Stomach (tissue), 9 donors: ENCODE measurements around the gene KDELR3. TPM values are rescaled to one million over a fixed set of nuclear protein-coding genes. Genes with fewer than 3 reads are reported as not detected.

Experiments
- DNase-seq, 2 donors: peaks; one replicate each; pipeline versions ENCODE4 v3.0.0 to v3.0.0-alpha.2; 2013 to 2019
- H3K27ac ChIP-seq, 5 donors: fragments of 200-600 bp in 4 of 5; sonication (generic) in 4 of 5; one replicate each; pipeline ENCODE4 v1.5.1; 2013 to 2019; ENCODE audit warnings: mild to moderate bottlenecking in 1 of 5, moderate library complexity in 1 of 5
- H3K27me3 ChIP-seq, 3 donors: fragments of 200-600 bp; sonication (generic); one replicate each; pipeline ENCODE4 v1.5.1; 2017 to 2019; ENCODE audit warnings: mixed run types in 1 of 3
- H3K36me3 ChIP-seq, 4 donors: fragments of 200-600 bp; sonication (generic); 1 replicate in 3 of 4; 2 replicates in 1 of 4; pipeline ENCODE4 v1.5.1; 2016 to 2019
- H3K4me1 ChIP-seq, 4 donors: fragments of 200-600 bp; sonication (generic); one replicate each; pipeline ENCODE4 v1.5.1; 2016 to 2019
- H3K4me3 ChIP-seq, 4 donors: fragments of 200-600 bp; sonication (generic) in 3 of 4; one replicate each; pipeline ENCODE4 v1.5.1; 2016 to 2019; ENCODE audit warnings: mild to moderate bottlenecking in 1 of 4
- H3K9me3 ChIP-seq, 4 donors: fragments of 200-600 bp; sonication (generic); one replicate each; pipeline ENCODE4 v1.5.1; 2016 to 2019
- EP300 ChIP-seq: sonication (generic); formaldehyde crosslinking; IDR thresholded peaks from one replicate; pipeline ENCODE4 v1.6.1; 2017; ENCODE audit warnings: antibody characterized with exemption
- POLR2A ChIP-seq, 4 donors: fragments of 450-650 bp; IDR thresholded peaks; one replicate each; pipeline ENCODE4 v1.6.1; 2016; ENCODE audit warnings: antibody characterized with exemption in 4 of 4, control low read depth in 2 of 4, mild to moderate bottlenecking in 1 of 4, moderate library complexity in 1 of 4
- POLR2AphosphoS5 ChIP-seq, 3 donors: sonication (generic); formaldehyde crosslinking; IDR thresholded peaks; one replicate each; pipeline ENCODE4 v1.6.1; 2016; ENCODE audit warnings: antibody characterized with exemption in 3 of 3
- whole genome bisulfite sequencing, 5 donors: extraction: QIAGEN DNeasy Blood & Tissue Kit in 3 of 5; methylation state at CpG; one replicate each; pipeline versions ENCODE4 v1.1.5 to v1.1.7; 2013 to 2018; 5-methylcytosine and 5-hydroxymethylcytosine counted together
- intact Hi-C: fragments of 100-400 bp; cut with DNase I; formaldehyde crosslinking; loops from one replicate; pipeline ENCODE4 v1.15.1; 2023; ENCODE audit warnings: low total_unique reads
- polyA plus RNA-seq, 3 donors: library from polyadenylated mRNA; stranded (reverse); fragments of 200-250 nt; gene quantifications; one replicate each; pipeline ENCODE4 v1.2.3, GENCODE V29; 2013
- total RNA-seq, 5 donors: library from RNA; depleted of rRNA; stranded (reverse); fragments of >200 nt; gene quantifications; one replicate each; pipeline versions ENCODE4 v1.1.0 to v1.2.3, GENCODE V29; 2014 to 2016
- TF ChIP-seq, protein P1 (sequence below), 7 experiments: fragments of 450-650 bp in 4 of 7; fragments of 200-600 bp in 3 of 7; sonication (generic) in 3 of 7; IDR thresholded peaks; one replicate each; pipeline ENCODE4 v1.5.1; 2016 to 2019; ENCODE audit warnings: antibody characterized with exemption in 7 of 7, control low read depth in 2 of 7, mild to moderate bottlenecking in 1 of 7
- donor health status: healthy with polysubstance abuse.
- donor health status: Bipolar disorder and iron deficiency.
- donor health status: healthy.

KDELR3 gene
- total and polyA plus RNA-seq, 8 donors: 3.6 to 30.7 (median 11.6) TPM; not detected in 1

DNA sequence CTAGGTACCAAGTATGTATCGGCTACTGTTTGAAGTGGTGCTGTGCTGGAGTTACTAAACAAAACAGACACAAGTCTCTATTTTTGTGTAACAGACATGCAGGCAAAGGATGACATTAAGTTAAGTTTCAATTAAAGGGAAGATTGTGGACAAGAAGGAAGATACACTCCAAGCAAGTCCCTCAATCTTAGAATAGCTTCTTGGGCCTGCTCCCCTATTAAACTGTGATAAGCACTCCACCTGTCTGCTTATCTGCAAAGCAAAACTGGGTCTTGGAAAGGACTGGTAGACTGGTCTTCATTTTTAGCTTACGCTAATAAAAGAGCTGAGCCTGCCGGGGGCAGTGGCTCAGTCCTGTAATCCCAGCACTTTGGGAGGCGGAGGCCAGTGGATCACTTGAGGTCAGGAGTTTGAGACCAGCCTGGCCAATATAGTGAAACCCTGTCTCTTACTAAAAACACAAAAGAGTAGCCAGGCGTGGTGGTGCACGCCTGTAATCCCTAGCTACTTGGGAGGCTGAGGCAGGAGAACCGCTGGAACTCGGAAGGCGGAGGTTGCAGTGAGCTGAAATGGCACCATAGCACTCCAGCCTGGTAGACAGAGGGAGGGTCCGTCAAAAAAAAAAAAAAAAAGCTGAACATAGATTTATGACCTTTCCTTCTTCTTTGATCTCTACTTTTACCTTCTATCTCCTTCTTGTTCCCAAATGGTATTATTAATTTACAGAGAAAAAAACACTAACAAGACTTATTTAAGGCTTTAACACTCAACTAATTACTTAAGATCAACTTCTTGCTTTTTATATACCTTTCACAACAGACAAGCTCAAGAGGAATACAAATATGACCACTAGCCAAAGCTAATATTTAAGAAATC is 34.1 kb downstream of the KDELR3 start:
- peak overlapping the region in 3 of 4 donors; percentile 66 to 87 (median 72) for H3K4me3 ChIP-seq
- no peaks in the 10 kb centered on the region for H3K9me3 ChIP-seq
- TF ChIP-seq POLR2A (IDR thresholded peaks at IDR 0.05) (no peak), POLR2AphosphoS5 (IDR thresholded peaks at IDR 0.05) (no peak), EP300 (no peak)
- TF ChIP-seq, protein P1, sequence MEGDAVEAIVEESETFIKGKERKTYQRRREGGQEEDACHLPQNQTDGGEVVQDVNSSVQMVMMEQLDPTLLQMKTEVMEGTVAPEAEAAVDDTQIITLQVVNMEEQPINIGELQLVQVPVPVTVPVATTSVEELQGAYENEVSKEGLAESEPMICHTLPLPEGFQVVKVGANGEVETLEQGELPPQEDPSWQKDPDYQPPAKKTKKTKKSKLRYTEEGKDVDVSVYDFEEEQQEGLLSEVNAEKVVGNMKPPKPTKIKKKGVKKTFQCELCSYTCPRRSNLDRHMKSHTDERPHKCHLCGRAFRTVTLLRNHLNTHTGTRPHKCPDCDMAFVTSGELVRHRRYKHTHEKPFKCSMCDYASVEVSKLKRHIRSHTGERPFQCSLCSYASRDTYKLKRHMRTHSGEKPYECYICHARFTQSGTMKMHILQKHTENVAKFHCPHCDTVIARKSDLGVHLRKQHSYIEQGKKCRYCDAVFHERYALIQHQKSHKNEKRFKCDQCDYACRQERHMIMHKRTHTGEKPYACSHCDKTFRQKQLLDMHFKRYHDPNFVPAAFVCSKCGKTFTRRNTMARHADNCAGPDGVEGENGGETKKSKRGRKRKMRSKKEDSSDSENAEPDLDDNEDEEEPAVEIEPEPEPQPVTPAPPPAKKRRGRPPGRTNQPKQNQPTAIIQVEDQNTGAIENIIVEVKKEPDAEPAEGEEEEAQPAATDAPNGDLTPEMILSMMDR (IDR thresholded peaks at IDR 0.05): no peak
- no peak for DNase-seq
- H3K27me3 ChIP-seq: no peaks in the 10 kb centered on the region
- H3K36me3 ChIP-seq: peaks cover 33 to 63% (median 56%) of the 10 kb centered on the region in 4 donors
- WGBS, 5 donors: 68 to 86% (median 79%) methylated on average over 10 of the region's 10 CpGs
- peak overlapping the region in 3 of 5 donors; percentile 5 to 100 (median 29) for H3K27ac ChIP-seq
- H3K4me1 ChIP-seq: peaks cover 22 to 74% (median 52%) of the 10 kb centered on the region in 4 donors
- intact Hi-C loops: no loop called here

DNA sequence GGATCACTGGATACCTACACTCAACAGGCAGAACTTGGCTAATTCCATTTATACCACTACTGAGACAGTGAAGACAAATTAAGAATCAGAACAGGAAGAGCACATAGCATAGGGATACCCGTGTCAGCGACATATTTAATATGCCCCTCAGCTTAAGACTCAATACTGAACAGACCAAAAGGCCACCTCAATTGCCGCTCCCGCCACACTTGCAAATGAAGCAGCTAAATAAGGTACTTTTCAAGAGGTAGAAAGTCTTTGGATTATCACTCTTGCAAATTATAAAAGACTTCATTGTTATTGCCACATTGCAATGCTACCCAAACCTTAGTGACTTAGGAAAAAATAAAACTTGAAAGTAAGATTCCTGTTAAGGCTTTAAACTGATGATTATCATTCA is 35.1 kb downstream of the KDELR3 start:
- 21 to 36% (median 33%) methylated on average over 4 of the region's 4 CpGs for WGBS, 5 donors

DNA sequence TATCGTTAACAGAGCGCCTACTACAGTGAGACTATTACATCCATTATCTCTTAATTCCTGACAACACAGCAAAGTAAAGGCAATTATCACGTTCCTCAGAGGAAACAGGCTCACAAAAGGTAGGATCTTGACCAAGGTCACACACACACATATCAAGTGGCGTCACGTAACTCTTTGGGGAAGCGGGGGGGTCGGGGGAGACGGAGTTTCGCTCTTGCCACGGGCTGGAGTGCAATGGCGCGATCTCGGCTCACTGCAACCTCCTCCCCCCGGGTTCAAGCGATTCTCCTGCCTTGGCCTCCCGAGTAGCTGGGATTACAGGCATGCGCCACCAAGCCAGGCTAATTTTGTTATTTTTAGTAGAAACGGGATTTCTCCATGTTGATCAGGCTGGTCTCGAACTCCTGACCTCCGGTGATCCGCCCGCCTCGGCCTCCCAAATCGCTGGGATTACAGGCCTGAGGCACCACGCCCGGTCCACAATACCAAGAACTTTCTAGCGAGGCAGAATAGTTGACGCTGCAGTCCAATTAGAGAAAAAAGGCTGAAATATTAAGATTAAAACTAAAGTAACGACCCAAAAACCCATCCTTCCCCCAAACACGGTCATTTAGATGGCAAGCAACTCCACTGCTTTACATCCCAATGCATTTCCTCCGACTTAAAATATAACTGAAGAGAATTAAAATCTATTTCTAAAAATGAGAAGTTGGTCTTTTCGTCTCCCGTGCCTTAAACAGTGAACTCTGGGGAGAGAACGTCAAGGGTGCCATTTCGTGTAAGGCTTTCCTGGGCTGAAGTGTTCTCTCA is 37.0 kb downstream of the KDELR3 start:
- intact Hi-C loops: no loop called here
- TF ChIP-seq EP300: no peak
- TF ChIP-seq POLR2A (IDR thresholded peaks at IDR 0.05): no peak
- TF ChIP-seq, protein P1 (IDR thresholded peaks at IDR 0.05): no peak
- no peak for TF ChIP-seq POLR2AphosphoS5 (IDR thresholded peaks at IDR 0.05)
- DNase-seq: peak; percentile 63 to 87
- WGBS, 5 donors: 0 to 2% (median 1%) methylated on average over 35 of the region's 35 CpGs
- Histone ChIP-seq H3K27ac (peak overlapping the region; percentile 98 to 100 (median 100)), H3K36me3 (peaks cover 6 to 34% (median 27%) of the 10 kb centered on the region in 4 donors), H3K27me3 (no peaks in the 10 kb centered on the region), H3K4me1 (peaks cover 22 to 56% (median 39%) of the 10 kb centered on the region in 4 donors), H3K9me3 (no peaks in the 10 kb centered on the region), H3K4me3 (peak overlapping the region; percentile 66 to 87 (median 79))

More for the DNA sequence above, 35.1 kb downstream of the KDELR3 start:
- Histone ChIP-seq H3K4me3 (peak overlapping the region; percentile 66 to 87 (median 79)), H3K27me3 (no peaks in the 10 kb centered on the region), H3K27ac (peak overlapping the region in 4 of 5 donors; percentile 5 to 100 (median 100)), H3K4me1 (peaks cover 22 to 74% (median 52%) of the 10 kb centered on the region in 4 donors), H3K36me3 (peaks cover 25 to 53% (median 46%) of the 10 kb centered on the region in 4 donors), H3K9me3 (no peaks in the 10 kb centered on the region)
- no peak for DNase-seq
- TF ChIP-seq EP300 (no peak), POLR2AphosphoS5 (IDR thresholded peaks at IDR 0.05) (no peak), POLR2A (IDR thresholded peaks at IDR 0.05) (no peak)
- TF ChIP-seq, protein P1 (IDR thresholded peaks at IDR 0.05): no peak
- intact Hi-C loops: no loop called here

DNA sequence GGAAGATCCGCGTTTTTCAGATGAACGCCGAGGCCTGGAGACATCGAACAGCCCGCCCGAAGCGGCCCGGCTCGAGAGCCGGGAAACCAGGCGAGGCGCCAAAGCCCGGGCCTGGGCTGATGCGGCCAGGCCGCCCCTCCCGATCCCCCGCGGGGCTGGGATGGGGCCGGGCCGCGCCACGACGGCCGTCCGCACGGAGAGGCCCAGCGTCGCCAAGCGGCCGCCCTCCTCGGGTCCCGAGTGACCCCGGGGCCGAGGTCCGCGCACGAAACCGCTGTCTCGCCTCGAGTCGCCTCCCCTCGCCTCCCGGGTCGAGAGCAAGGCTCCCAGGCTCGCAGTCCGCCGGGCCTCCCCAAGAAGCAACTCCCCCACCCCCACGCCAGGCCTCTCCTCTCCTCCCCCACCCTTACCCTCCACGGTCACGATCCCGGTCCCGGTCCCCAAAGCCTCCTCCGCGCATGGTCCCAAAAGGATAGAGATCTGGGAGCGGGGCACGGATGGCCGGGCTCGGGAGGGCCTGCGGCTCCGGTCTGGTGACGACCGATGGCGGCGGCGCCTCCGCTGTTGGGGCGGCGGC is 37.7 kb downstream of the KDELR3 start:
- peaks cover 0 to 27% (median 20%) of the 10 kb centered on the region in 4 donors for H3K36me3 ChIP-seq
- no peaks in the 10 kb centered on the region for H3K27me3 ChIP-seq
- intact Hi-C loops: no loop called here
- peaks cover 22 to 50% (median 36%) of the 10 kb centered on the region in 4 donors for H3K4me1 ChIP-seq
- peak; percentile 79 to 89 for DNase-seq
- WGBS, 5 donors: 0 to 1% (median 0%) methylated on average over 16 to 69 of the region's 69 CpGs
- TF ChIP-seq, protein P1 (IDR thresholded peaks at IDR 0.05): no peak
- TF ChIP-seq POLR2AphosphoS5 (IDR thresholded peaks at IDR 0.05): peak; percentile 43 to 76 (median 61)
- H3K9me3 ChIP-seq: no peaks in the 10 kb centered on the region
- peak overlapping the region; percentile 98 to 100 (median 100) for H3K27ac ChIP-seq
- H3K4me3 ChIP-seq: peak overlapping the region; percentile 66 to 87 (median 79)
